GM12878 (cell line): ENCODE results near the gene VTI1A. TPM values are rescaled to one million over a fixed set of nuclear protein-coding genes. Genes with fewer than 3 reads are reported as not detected.
A peak's percentile ranks its signal among the peaks of the same experiment; 100 is the strongest.

Source experiments
- ATAC-seq: fragments of 200-7000 bp; cut with Tn5 transposase; 3 replicates; pipeline ENCODE4 v1.9.1; 2020; ENCODE audit warnings: mild to moderate bottlenecking, moderate library complexity
- BruUV-seq: library from RNA; stranded (reverse); fragments of 400-500 nt; replicated peaks from 2 replicates; lab custom pipeline; 2021; lab: Mats Ljungman, UMichigan
- CTCF ChIA-PET: fragments of 300-600 bp; sonication (Branson Sonifier 250); formaldehyde crosslinking; extraction: SDS; loops from one replicate; lab custom pipeline; 2021; ENCODE audit warnings: inconsistent platforms; lab: Yijun Ruan, JAX
- POLR2A ChIA-PET: fragments of 350-600 bp; formaldehyde crosslinking; extraction: SDS; loops from one replicate; lab custom pipeline; 2021; ENCODE audit warnings: inconsistent platforms; lab: Charles Lee
- RAD21 ChIA-PET: fragments of 300-600 bp; sonication (Branson Sonifier 250); formaldehyde crosslinking; loops from one replicate; lab custom pipeline; 2023; ENCODE audit warnings: antibody characterized with exemption; ENCODE audit not compliant: unreplicated experiment; lab: Charles Lee
- SMC1A ChIA-PET: fragments of 300-600 bp; sonication (Branson Sonifier 250); formaldehyde crosslinking; loops from one replicate; lab custom pipeline; 2023; ENCODE audit not compliant: unreplicated experiment, uncharacterized antibody; lab: Charles Lee
- DNase-seq: peaks from one replicate; pipeline ENCODE4 v3.0.0-alpha.2; 2011; ENCODE audit warnings: low read depth, low spot score
- FAIRE-seq: peaks from 3 replicates; lab custom pipeline; 2011; peaks lifted over from hg19 to GRCh38; lab: Jason Lieb, UNC
- H2AFZ ChIP-seq: 2 replicates; pipeline ENCODE4 v1.6.0; 2011; ENCODE audit warnings: low read depth, low read length, control low read depth; ENCODE audit not compliant: control insufficient read depth
- H3K27ac ChIP-seq: 2 replicates; pipeline ENCODE4 v1.5.1; 2011; ENCODE audit warnings: control low read depth; ENCODE audit not compliant: control insufficient read depth, insufficient read depth
- H3K27me3 ChIP-seq, 2 experiments: replicated peaks in 1 of 2; 2 replicates each; pipeline versions ENCODE4 v1.6.0 to v1.6.1; 2011; ENCODE audit warnings: low read length in 1 of 2; ENCODE audit not compliant: control insufficient read depth in 2 of 2, insufficient read depth in 2 of 2
- H3K36me3 ChIP-seq, 2 experiments: 2 replicates each; pipeline ENCODE4 v1.5.1; 2011; ENCODE audit warnings: low read length in 1 of 2; ENCODE audit not compliant: control insufficient read depth in 2 of 2, insufficient read depth in 2 of 2
- H3K4me1 ChIP-seq: 2 replicates; pipeline ENCODE4 v1.6.1; 2011; ENCODE audit warnings: mild to moderate bottlenecking, low read length, moderate library complexity, mixed read lengths; ENCODE audit not compliant: control insufficient read depth, insufficient read depth
- H3K4me2 ChIP-seq: 2 replicates; pipeline ENCODE4 v1.6.0; 2011; ENCODE audit warnings: control low read depth; ENCODE audit not compliant: control insufficient read depth, insufficient read depth
- H3K4me3 ChIP-seq: fragments of 200-600 bp; sonication (generic); 2 replicates; pipeline ENCODE4 v1.5.1; 2016
- H3K79me2 ChIP-seq: 2 replicates; pipeline ENCODE4 v1.6.0; 2011; ENCODE audit warnings: low read length; ENCODE audit not compliant: control insufficient read depth, insufficient read depth
- H3K9ac ChIP-seq: 2 replicates; pipeline ENCODE4 v1.8.0; 2011; ENCODE audit warnings: low read length, control low read depth, mixed read lengths; ENCODE audit not compliant: control insufficient read depth, insufficient read depth
- H3K9me3 ChIP-seq: replicated peaks from 3 replicates; pipeline ENCODE4 v1.5.1; 2011; ENCODE audit warnings: mild to moderate bottlenecking, low read length; ENCODE audit not compliant: control insufficient read depth, insufficient read depth
- H4K20me1 ChIP-seq: 2 replicates; pipeline ENCODE4 v1.6.0; 2011; ENCODE audit not compliant: control insufficient read depth, insufficient read depth
- BCL11A ChIP-seq: IDR thresholded peaks from 2 replicates; pipeline ENCODE4 v1.6.1; 2011; ENCODE audit warnings: low read depth, low read length
- BMI1 ChIP-seq: fragments of 450-650 bp; IDR thresholded peaks from 2 replicates; pipeline ENCODE4 v1.6.1; 2016; ENCODE audit warnings: mild to moderate bottlenecking, moderate library complexity, borderline replicate concordance
- CEBPZ ChIP-seq: fragments of 150-350 bp; IDR thresholded peaks from 2 replicates; pipeline ENCODE4 v1.6.1; 2016; ENCODE audit warnings: low read depth, low read length
- IKZF2 ChIP-seq, 2 experiments: fragments of 450-650 bp; IDR thresholded peaks; 2 replicates each; pipeline ENCODE4 v1.6.1; 2017; ENCODE audit warnings: mild to moderate bottlenecking in 2 of 2, moderate library complexity in 2 of 2
- IRF4 ChIP-seq: IDR thresholded peaks from 2 replicates; pipeline ENCODE4 v1.6.1; 2011; ENCODE audit warnings: low read depth, low read length
- MTA2 ChIP-seq: fragments of 450-650 bp; IDR thresholded peaks from 2 replicates; pipeline ENCODE4 v1.6.1; 2016; ENCODE audit warnings: low read depth, mild to moderate bottlenecking, moderate library complexity
- PML ChIP-seq: IDR thresholded peaks from 2 replicates; pipeline ENCODE4 v1.6.1; 2012; ENCODE audit warnings: low read length, inconsistent platforms
- POU2F2 ChIP-seq: IDR thresholded peaks from 3 replicates; pipeline ENCODE4 v1.6.1; 2011; ENCODE audit warnings: low read depth, mild to moderate bottlenecking, low read length, borderline replicate concordance
- RCOR1 ChIP-seq: conservative IDR thresholded peaks from 2 replicates; pipeline ENCODE4 v1.6.1; 2012; ENCODE audit warnings: low read depth, low read length, improper control_type of control experiment
- STAT3 ChIP-seq: IDR thresholded peaks from 2 replicates; pipeline ENCODE4 v1.6.1; 2011; ENCODE audit warnings: low read depth, low read length, improper control_type of control experiment
- TBL1XR1 ChIP-seq: IDR thresholded peaks from 2 replicates; pipeline ENCODE4 v1.6.1; 2012; ENCODE audit warnings: low read depth, low read length, improper control_type of control experiment
- ZNF217 ChIP-seq: fragments of 450-650 bp; IDR thresholded peaks from 2 replicates; pipeline ENCODE4 v1.6.1; 2017; ENCODE audit warnings: antibody characterized with exemption, mild to moderate bottlenecking
- ZNF24 ChIP-seq: fragments of 450-650 bp; IDR thresholded peaks from 2 replicates; pipeline ENCODE4 v1.6.1; 2017; ENCODE audit warnings: antibody characterized with exemption, mild to moderate bottlenecking
- WGBS: methylation state at CpG from one replicate; pipeline ENCODE4 v1.1.6; 2016; ENCODE audit warnings: low lambda C conversion rate; ENCODE audit not compliant: insufficient replicate concordance, insufficient coverage; ENCODE audit errors: missing lambda C conversion rate; 5-methylcytosine and 5-hydroxymethylcytosine counted together
- in situ Hi-C: fragments of 300-500 bp; cut with MboI; formaldehyde crosslinking; loops from 9 replicates; pipeline ENCODE4 v1.14.3; 2018; ENCODE audit warnings: mixed read lengths
- intact Hi-C: fragments of 100-400 bp; cut with micrococcal nuclease; formaldehyde crosslinking; loops from one replicate; pipeline ENCODE4 v1.14.2; 2022; ENCODE audit not compliant: unreplicated experiment
- polyA plus RNA-seq, 11 experiments: library from polyadenylated mRNA; depleted of rRNA in 4 of 11; unstranded in 6 of 11; stranded (reverse) in 5 of 11; fragments of >200 nt; fragmentation: Nextera tagmentation in 4 of 11; fragmentation: Illumina TruSeq in 1 of 11; extraction: Ambion mirVana in 4 of 11; extraction: Trizol in 1 of 11; gene quantifications; 1 replicate in 1 of 11; 2 replicates in 10 of 11; pipeline versions ENCODE4 v1.2.1 to v1.2.3, GENCODE V29; 2011 to 2016; ENCODE audit warnings: inconsistent platforms in 2 of 11, missing spikeins in 2 of 11, low read depth in 1 of 11
- total RNA-seq, 4 experiments: library from RNA; depleted of rRNA in 3 of 4; stranded (reverse); fragments of >200 nt in 3 of 4; fragmentation: Illumina TruSeq in 1 of 4; extraction: Trizol in 1 of 4; gene quantifications; 2 replicates each; pipeline versions ENCODE4 v1.2.1 to v1.2.3, GENCODE V29; 2013 to 2021

VTI1A gene
- total and polyA plus RNA-seq, 10 of the 15 experiments (the other 5 are each of a cell fraction or from before 2014, with no cell fraction given): 12.4 to 43.2 (median 27.5) TPM

- 93% methylated on average over 6 of the region's 6 CpGs for WGBS
- H3K79me2 ChIP-seq: no peaks in the 10 kb centered on the region
- intact Hi-C loops: no loop called here
- H3K27ac ChIP-seq: peak overlapping the region; percentile 21; the same call in 1 of the 2 replicates
- POLR2A ChIA-PET: no interaction called here
- H4K20me1 ChIP-seq: no peaks in the 10 kb centered on the region
- RAD21 ChIA-PET: interaction anchor here (1.1 kb wide), 1 partner anchor 59 kb away, joined by 4 read pairs; no protein-coding TSS in a partner anchor
- H3K4me2 ChIP-seq: peak overlapping the region; percentile 90
- FAIRE-seq: no peak
- H3K4me3 ChIP-seq: no peak overlapping the region
- H3K27me3 ChIP-seq: no peaks in the 10 kb centered on the region
- H3K9ac ChIP-seq: no peak overlapping the region
- CTCF ChIA-PET: interaction anchor here (1.5 kb wide), 1 partner anchor 60 kb away, joined by 4 read pairs; no protein-coding TSS in a partner anchor
- TF ChIP-seq PML: 0 out of 2 replicates have a peak, but pooled peaks have one; percentile 3
- no peak for TF ChIP-seq TBL1XR1
- H3K9me3 ChIP-seq: peaks cover 5% of the 10 kb centered on the region
- H3K36me3 ChIP-seq: no peaks in the 10 kb centered on the region; a peak in 1 of 4 replicates
- no peak overlapping the region for H2AFZ ChIP-seq
- peak; percentile 12 for ATAC-seq
- SMC1A ChIA-PET: interaction anchor here (0.6 to 1.6 kb wide), 6 partner anchors 8 to 1617 kb away, joined by 3 to 4 read pairs (median 4); no protein-coding TSS in a partner anchor
- DNase-seq: no peak
- peaks cover 18% of the 10 kb centered on the region for H3K4me1 ChIP-seq
- in situ Hi-C loops: no loop called here
- BruUV-seq: no TSS peak
Measured at GRCh38 chr10:112531421-112531820, 84.4 kb downstream of the VTI1A start.

GRCh38 chr10:112532189-112532588 is 85.2 kb downstream of the VTI1A start:
- intact Hi-C loops: no loop called here
- Histone ChIP-seq H3K4me2 (peak overlapping the region; percentile 90), H3K9me3 (peaks cover 5% of the 10 kb centered on the region), H3K4me3 (0 out of 2 replicates have a peak overlapping the region, but pooled peaks have one; percentile 23), H3K36me3 (peaks cover 0 to 4% of the 10 kb centered on the region in 2 experiments; a peak in 2 of 4 replicates), H3K27me3 (no peaks in the 10 kb centered on the region), H3K4me1 (peaks cover 18% of the 10 kb centered on the region), H3K27ac (peak overlapping the region; percentile 21; the same call in 1 of the 2 replicates), H4K20me1 (no peaks in the 10 kb centered on the region), H3K79me2 (no peaks in the 10 kb centered on the region), H3K9ac (no peak overlapping the region), H2AFZ (no peak overlapping the region; the same call in 1 of the 2 replicates)
- no TSS peak for BruUV-seq
- FAIRE-seq: peak; percentile 93
- RAD21 ChIA-PET: interaction anchor here (0.7 to 1.1 kb wide), 2 partner anchors 60 to 989 kb away, joined by 3 to 4 read pairs; no protein-coding TSS in a partner anchor
- DNase-seq: peak; percentile 71
- in situ Hi-C loops: no loop called here
- WGBS: 47% methylated on average over 6 of the region's 6 CpGs
- CTCF ChIA-PET: interaction anchor here (1.0 to 1.5 kb wide), 4 partner anchors 13 to 224 kb away, joined by 3 to 4 read pairs (median 3); no protein-coding TSS in a partner anchor
- SMC1A ChIA-PET: interaction anchor here (1.2 to 1.6 kb wide), 3 partner anchors 12 to 107 kb away, joined by 3 to 4 read pairs (median 3); no protein-coding TSS in a partner anchor
- ATAC-seq: peak; percentile 99
- POLR2A ChIA-PET: no interaction called here
- TF ChIP-seq MTA2: peak; percentile 81
- 0 out of 2 replicates have a peak, but pooled peaks have one; percentile 69 for TF ChIP-seq RCOR1
- TF ChIP-seq BMI1: peak; percentile 66; the same call in 1 of the 2 replicates
- peak; percentile 86; the same call in 1 of the 3 replicates for TF ChIP-seq POU2F2
- peak; percentile 71 for TF ChIP-seq ZNF24
- no peak for TF ChIP-seq CEBPZ
- peak; percentile 87; the same call in 1 of the 2 replicates for TF ChIP-seq BCL11A
- TF ChIP-seq IRF4: peak; percentile 93
- peak; percentile 99 for TF ChIP-seq ZNF217
- TF ChIP-seq IKZF2 (IDR thresholded peaks at IDR 0.05): peak; percentile 16 to 52; a peak in 2 of 4 replicates
- peak; percentile 88; the same call in 1 of the 2 replicates for TF ChIP-seq STAT3
